Keratinocyte (primary cell): Measurements from ENCODE around the gene SMARCC2. TPM values are rescaled to one million over a fixed set of nuclear protein-coding genes. Genes with fewer than 3 reads are reported as not detected.

Experiments used
- DNase-seq: peaks from one replicate; pipeline ENCODE4 v3.0.0-alpha.2; 2011; ENCODE audit warnings: low read depth, missing footprints, low spot score
- FAIRE-seq: peaks from 2 replicates; lab custom pipeline; 2011; peaks lifted over from hg19 to GRCh38; lab: Jason Lieb, UNC
- H2AFZ ChIP-seq: 2 replicates; pipeline ENCODE4 v1.6.0; 2012; ENCODE audit warnings: low read length, control low read depth, inconsistent platforms; ENCODE audit not compliant: control insufficient read depth
- H3K27ac ChIP-seq: 2 replicates; pipeline ENCODE4 v1.5.1; 2011; ENCODE audit warnings: low read length; ENCODE audit not compliant: control insufficient read depth, insufficient read depth
- H3K27me3 ChIP-seq: 3 replicates; pipeline ENCODE4 v1.6.0; 2011; ENCODE audit warnings: low read length; ENCODE audit not compliant: control insufficient read depth, insufficient read depth; ENCODE audit errors: extremely low read depth
- H3K36me3 ChIP-seq, 2 experiments: 2 replicates in 1 of 2; 3 replicates in 1 of 2; pipeline ENCODE4 v1.5.1; 2011; ENCODE audit warnings: low read length in 2 of 2, mild to moderate bottlenecking in 1 of 2; ENCODE audit not compliant: control insufficient read depth in 2 of 2, insufficient read depth in 2 of 2; ENCODE audit errors: extremely low read depth in 1 of 2
- H3K4me1 ChIP-seq: 3 replicates; pipeline ENCODE4 v1.5.1; 2011; ENCODE audit warnings: low read length; ENCODE audit not compliant: control insufficient read depth, insufficient read depth; ENCODE audit errors: extremely low read depth
- H3K4me2 ChIP-seq: 3 replicates; pipeline ENCODE4 v1.6.0; 2011; ENCODE audit warnings: low read depth, low read length; ENCODE audit not compliant: control insufficient read depth, insufficient read depth; ENCODE audit errors: extremely low read depth
- H3K4me3 ChIP-seq, 3 experiments: fragments of 200-600 bp in 1 of 3; sonication (generic) in 1 of 3; 2 replicates in 2 of 3; 3 replicates in 1 of 3; pipeline ENCODE4 v1.5.1; 2011 to 2016; ENCODE audit warnings: low read length in 3 of 3, mild to moderate bottlenecking in 3 of 3, control low read depth in 2 of 3, inconsistent platforms in 1 of 3, low read depth in 1 of 3, mixed read lengths in 1 of 3, mixed run types in 1 of 3, moderate library complexity in 1 of 3; ENCODE audit not compliant: control insufficient read depth in 2 of 3, insufficient read depth in 2 of 3; ENCODE audit errors: extremely low read depth in 1 of 3
- H3K79me2 ChIP-seq: 2 replicates; pipeline ENCODE4 v1.6.0; 2012; ENCODE audit warnings: low read length; ENCODE audit not compliant: control insufficient read depth, insufficient read depth
- H3K9ac ChIP-seq: 3 replicates; pipeline ENCODE4 v1.6.0; 2011; ENCODE audit warnings: low read length; ENCODE audit not compliant: control insufficient read depth, insufficient read depth; ENCODE audit errors: extremely low read depth
- H3K9me1 ChIP-seq: 3 replicates; pipeline ENCODE4 v1.6.0; 2011; ENCODE audit warnings: low read length; ENCODE audit not compliant: control insufficient read depth, insufficient read depth; ENCODE audit errors: extremely low read depth
- H3K9me3 ChIP-seq: 2 replicates; pipeline ENCODE4 v1.5.1; 2012; ENCODE audit warnings: low read depth, low read length; ENCODE audit not compliant: control insufficient read depth
- H4K20me1 ChIP-seq: 3 replicates; pipeline ENCODE4 v1.6.0; 2011; ENCODE audit warnings: low read length; ENCODE audit not compliant: control insufficient read depth, insufficient read depth; ENCODE audit errors: extremely low read depth
- CTCF ChIP-seq, 3 experiments: IDR thresholded peaks in 1 of 3; conservative IDR thresholded peaks in 1 of 3; optimal IDR thresholded peaks in 1 of 3; 2 replicates in 2 of 3; 3 replicates in 1 of 3; pipeline versions ENCODE3 to v1.5.1; 2011; ENCODE audit warnings: low read length in 3 of 3, mild to moderate bottlenecking in 3 of 3, moderate library complexity in 2 of 3, control low read depth in 1 of 3, inconsistent platforms in 1 of 3; ENCODE audit not compliant: insufficient read depth in 2 of 3; ENCODE audit errors: extremely low read depth in 1 of 3
- EZH2 ChIP-seq: IDR thresholded peaks from one replicate; pipeline ENCODE4 v1.6.1; 2012; ENCODE audit warnings: inconsistent platforms, mild to moderate bottlenecking, low read length, moderate library complexity
- dilution Hi-C: fragments of 300-500 bp; cut with MboI; formaldehyde crosslinking; loops from one replicate; pipeline ENCODE4 v1.7.0; 2020; ENCODE audit warnings: low sequenced_read_pairs; ENCODE audit not compliant: extremely low pct_ligation_motif_present
- polyA plus RNA-seq, 5 experiments: library from polyadenylated mRNA; depleted of rRNA in 3 of 5; stranded (reverse) in 3 of 5; stranded (forward) in 1 of 5; unstranded in 1 of 5; fragments of >200 nt; gene quantifications; 1 replicate in 1 of 5; 2 replicates in 3 of 5; 3 replicates in 1 of 5; pipeline versions ENCODE4 v1.2.1 to v1.2.3, GENCODE V29; 2011 to 2012; ENCODE audit warnings: missing spikeins in 2 of 5, low read depth in 1 of 5, low replicate concordance in 1 of 5

Gene SMARCC2
- polyA plus RNA-seq, 1 donor (not counting 4 experiments of a cell fraction or from before 2014, with no cell fraction given) = 32.5 TPM

- Histone ChIP-seq H3K27ac (no peak overlapping the region), H3K4me2 (no peak overlapping the region), H3K36me3 (peaks cover 4 to 15% of the 10 kb centered on the region in 2 experiments), H4K20me1 (no peaks in the 10 kb centered on the region), H2AFZ (no peak overlapping the region), H3K4me1 (no peaks in the 10 kb centered on the region), H3K9ac (no peak overlapping the region), H3K27me3 (no peaks in the 10 kb centered on the region), H3K4me3 (no peak overlapping the region), H3K9me3 (no peaks in the 10 kb centered on the region), H3K79me2 (no peaks in the 10 kb centered on the region), H3K9me1 (no peaks in the 10 kb centered on the region)
- DNase-seq (no peak), FAIRE-seq (no peak)
- no peak for TF ChIP-seq CTCF (optimal IDR thresholded peaks at IDR 0.05 in 1 of 3, IDR thresholded peaks at IDR 0.05 in 1 of 3, conservative IDR thresholded peaks at IDR 0.05 in 1 of 3; ENCODE audit: extremely low read depth in 1 of 3, insufficient read depth in 2 of 3, low read length in 3 of 3)
- no peak for TF ChIP-seq EZH2
- dilution Hi-C loops = no loop called here
These were observed 45.6 kb upstream of the SMARCC2 start for GRCh38 chr12:56234746-56235436.

- Histone ChIP-seq H3K4me1 (no peaks in the 10 kb centered on the region), H3K4me3 (no peak overlapping the region), H3K27ac (no peak overlapping the region), H3K36me3 (peaks cover 0 to under 1% of the 10 kb centered on the region in 2 experiments), H3K9ac (no peak overlapping the region), H3K27me3 (no peaks in the 10 kb centered on the region), H3K79me2 (no peaks in the 10 kb centered on the region), H3K9me1 (no peaks in the 10 kb centered on the region), H3K4me2 (no peak overlapping the region), H4K20me1 (no peaks in the 10 kb centered on the region), H3K9me3 (no peaks in the 10 kb centered on the region), H2AFZ (no peak overlapping the region)
- dilution Hi-C loops = no loop called here
- no peak for DNase-seq
- no peak for TF ChIP-seq EZH2
- no peak for TF ChIP-seq CTCF (optimal IDR thresholded peaks at IDR 0.05 in 1 of 3, IDR thresholded peaks at IDR 0.05 in 1 of 3, conservative IDR thresholded peaks at IDR 0.05 in 1 of 3; ENCODE audit: extremely low read depth in 1 of 3, insufficient read depth in 2 of 3, low read length in 3 of 3)
- no peak for FAIRE-seq
These were observed 41.9 kb upstream of the SMARCC2 start for GRCh38 chr12:56231184-56231582.
